GM18498 (cell line): ENCODE results near the gene MCM8.

Experiments
- ATAC-seq: cut with Tn5 transposase; IDR thresholded peaks from one replicate; pipeline ENCODE4 v1.9.1; 2021; ENCODE audit warnings: mild to moderate bottlenecking, moderate library complexity; ENCODE audit not compliant: unreplicated experiment

Gene MCM8

GRCh38 chr20:6040540-6040939 lies 90.1 kb downstream of the MCM8 start:
- ATAC-seq, result no peak

- no peak for ATAC-seq
Observed at GRCh38 chr20:6040958-6041807, 90.7 kb downstream of the MCM8 start.

- ATAC-seq, result no peak
Observed at GRCh38 chr20:6041808-6042265, 91.4 kb downstream of the MCM8 start.

GRCh38 chr20:6044115-6044514 lies 93.7 kb downstream of the MCM8 start:
- no peak for ATAC-seq

- ATAC-seq, result no peak
Observed at GRCh38 chr20:6045566-6045965, 95.1 kb downstream of the MCM8 start.

GRCh38 chr20:6046432-6046831 lies 96.0 kb downstream of the MCM8 start:
- no peak for ATAC-seq

GRCh38 chr20:6048391-6048790 lies 97.9 kb downstream of the MCM8 start:
- no peak for ATAC-seq
